Pons (tissue), 1 donor: ENCODE results near the gene MTIF3.
"Not testable (repeated sequence)": the region's sequence is repeated elsewhere in the genome, so short reads cannot be mapped to it uniquely, and the experiment has no call there.

Experiments
- DNase-seq: peaks from one replicate; pipeline ENCODE4 v3.0.0-alpha.2; 2016; ENCODE audit warnings: low spot score

MTIF3 gene

DNA sequence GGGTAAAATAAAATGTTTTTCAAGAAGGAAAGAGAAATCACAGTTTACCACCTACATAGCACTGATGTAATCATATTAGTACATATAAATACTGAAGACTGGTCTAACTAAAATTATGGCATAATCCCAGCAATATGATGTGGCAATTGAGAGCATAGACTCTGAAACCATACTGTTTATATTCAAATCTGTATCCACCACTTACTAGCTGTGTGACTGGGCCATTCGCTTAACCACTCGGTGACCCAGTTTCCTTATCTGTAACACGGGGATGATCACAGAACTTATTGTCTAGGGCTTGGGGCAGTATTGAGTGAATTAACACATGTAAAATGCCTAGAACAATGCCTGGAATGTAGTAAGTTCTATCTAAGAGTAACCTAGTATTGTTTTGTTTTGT is 39.0 kb downstream of the MTIF3 start:
- DNase-seq = no peak

- no peak for DNase-seq
These were observed 41.4 kb downstream of the MTIF3 start for GRCh38 chr13:27409013-27409412.

DNA sequence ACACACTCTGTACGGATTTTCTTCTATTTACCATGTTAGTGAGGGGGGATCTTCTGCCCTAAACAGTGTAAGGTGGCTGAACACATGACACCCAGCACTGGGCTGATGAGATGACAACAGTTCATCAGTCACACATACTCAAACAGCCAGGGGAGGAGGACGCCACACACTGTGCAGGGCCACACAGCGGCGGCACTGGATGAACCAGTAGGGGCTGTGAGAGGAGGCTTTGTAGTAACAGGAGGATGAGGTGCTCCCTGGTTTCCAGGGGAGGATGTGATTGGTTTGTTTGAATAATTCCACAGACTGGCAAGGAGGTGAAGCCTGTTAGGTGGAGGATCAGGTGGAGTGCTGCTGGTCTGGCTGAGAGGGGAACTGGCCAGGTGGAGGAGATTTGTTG is 42.3 kb downstream of the MTIF3 start:
- no peak for DNase-seq

- DNase-seq = peak; percentile 33
These were observed 44.0 kb downstream of the MTIF3 start for GRCh38 chr13:27406178-27406939.

DNA sequence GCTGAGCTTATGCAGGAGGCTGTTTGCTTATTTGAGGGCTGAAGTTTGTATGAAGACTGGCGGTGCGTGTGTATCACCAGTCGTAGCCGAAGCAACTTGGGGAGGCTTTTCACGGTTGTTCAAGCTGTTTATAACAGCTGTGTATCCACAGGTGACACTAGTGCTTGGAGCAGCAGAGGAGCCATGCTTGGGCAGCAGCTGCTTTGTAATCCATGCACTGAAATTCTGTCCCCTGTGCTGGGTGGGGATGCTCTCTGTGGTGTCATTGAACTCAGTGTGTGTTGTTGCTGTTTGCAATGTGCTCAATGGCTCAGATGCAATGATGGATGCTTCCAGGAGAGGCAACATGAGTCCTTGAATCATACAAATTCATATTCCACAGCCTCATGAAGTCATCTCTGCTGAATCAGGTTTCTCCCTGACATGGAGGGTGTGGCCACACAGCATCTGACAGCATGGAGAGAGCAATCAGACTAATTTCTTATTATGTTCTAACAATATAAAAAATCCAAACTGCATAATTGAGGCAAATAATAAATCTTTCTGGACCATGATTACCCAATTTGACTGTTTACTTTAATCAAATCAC is 44.7 kb downstream of the MTIF3 start:
- DNase-seq = no peak

DNA sequence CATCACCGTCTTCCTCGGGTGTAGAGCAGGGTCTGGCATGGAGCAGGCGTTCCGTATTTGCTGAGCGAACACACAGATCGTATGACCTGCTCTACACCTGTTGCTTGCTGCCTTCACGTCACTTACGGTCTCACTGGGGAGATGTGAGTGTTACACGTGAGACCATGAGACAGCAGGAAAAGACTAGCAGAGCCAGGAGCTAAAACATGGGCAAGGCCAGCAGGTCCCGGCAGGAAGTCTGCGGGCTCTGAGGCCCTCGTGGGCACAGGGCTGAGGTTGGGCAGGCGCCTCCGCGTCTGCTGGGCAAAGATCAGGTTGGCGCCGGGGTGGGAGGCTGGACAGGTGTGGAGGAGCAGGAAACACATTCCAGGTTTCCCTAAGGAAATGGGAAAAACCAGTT is 45.7 kb downstream of the MTIF3 start:
- no peak for DNase-seq

- no peak for DNase-seq
These were observed 46.5 kb downstream of the MTIF3 start for GRCh38 chr13:27403727-27404385.

GRCh38 chr13:27403203-27403678 is 47.1 kb downstream of the MTIF3 start:
- DNase-seq = no peak

- DNase-seq = peak; percentile 56
These were observed 49.2 kb downstream of the MTIF3 start for GRCh38 chr13:27401210-27401609.

- not testable (repeated sequence) for DNase-seq
These were observed 50.0 kb downstream of the MTIF3 start for GRCh38 chr13:27400405-27400804.

DNA sequence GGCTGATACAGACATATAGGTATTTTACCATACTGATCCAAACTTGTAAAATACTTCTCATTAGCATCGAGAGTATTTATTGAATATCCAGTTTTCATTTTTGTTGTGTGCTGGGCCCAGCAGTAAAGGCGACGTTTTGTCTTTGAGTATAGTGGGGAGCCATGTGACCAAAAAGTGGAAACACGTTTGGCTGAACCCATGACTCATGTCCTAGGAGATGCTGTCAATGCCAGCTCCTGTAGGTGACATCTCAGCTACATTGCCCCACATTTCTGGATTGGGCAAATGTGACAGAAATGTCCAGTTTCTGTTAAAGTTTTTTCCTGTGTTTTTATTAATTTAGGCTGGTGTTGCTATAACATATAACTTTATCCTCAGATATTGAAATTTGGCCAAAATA is 52.0 kb downstream of the MTIF3 start:
- no peak for DNase-seq

DNA sequence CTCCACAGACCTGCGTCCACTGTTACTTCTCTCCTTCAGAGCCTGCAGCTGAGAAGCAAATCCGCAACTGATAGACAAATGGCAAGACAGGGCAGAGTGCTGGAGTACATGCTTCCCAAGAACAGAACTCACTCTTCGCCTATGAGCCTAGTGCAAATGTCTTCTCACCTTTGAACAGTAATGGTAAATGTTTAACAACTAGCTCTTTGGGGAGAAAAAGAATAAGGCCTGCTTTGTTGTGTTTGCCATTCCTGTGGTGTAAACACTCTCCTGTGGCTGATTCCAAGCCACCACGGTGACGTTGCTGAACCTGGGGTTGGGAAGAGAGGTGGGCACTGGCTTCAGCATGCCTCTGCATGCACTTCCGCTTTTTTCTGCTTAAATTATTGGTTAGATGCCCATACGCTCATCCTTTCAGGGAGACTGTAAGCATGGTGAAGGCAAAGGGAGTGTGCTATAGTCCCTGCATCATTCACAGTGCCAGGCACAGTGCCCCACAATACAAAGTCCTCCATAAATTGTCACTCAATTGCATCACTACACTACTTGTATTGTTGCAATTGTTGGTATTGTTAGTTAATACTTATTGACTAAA is 54.0 kb downstream of the MTIF3 start:
- DNase-seq = no peak

- DNase-seq = no peak
These were observed 55.3 kb downstream of the MTIF3 start for GRCh38 chr13:27395007-27395510.

GRCh38 chr13:27393101-27393500 is 57.3 kb downstream of the MTIF3 start:
- no peak for DNase-seq

GRCh38 chr13:27391471-27391870 is 58.9 kb downstream of the MTIF3 start:
- DNase-seq = no peak

- no peak for DNase-seq
These were observed 60.5 kb downstream of the MTIF3 start for GRCh38 chr13:27389891-27390290.

DNA sequence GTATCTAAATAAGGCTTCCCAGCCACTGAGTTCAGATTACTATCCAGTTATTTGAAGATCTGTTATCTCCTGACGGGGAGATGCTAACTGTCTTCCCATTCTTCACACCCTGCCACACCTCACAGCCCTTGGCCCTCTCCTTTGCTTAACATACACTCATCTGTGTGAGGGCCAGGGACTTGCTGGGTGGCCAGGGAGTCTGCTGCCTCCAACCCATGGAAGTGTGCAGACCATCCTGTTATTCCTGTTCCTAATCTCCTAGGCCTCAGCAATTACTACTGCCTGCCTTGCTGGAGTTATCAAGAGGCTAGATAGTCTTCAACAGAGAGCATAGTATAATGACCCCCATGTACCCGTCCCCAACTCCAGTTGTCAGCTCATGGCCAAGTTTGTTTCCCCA is 62.1 kb downstream of the MTIF3 start:
- no peak for DNase-seq
